Effector memory CD4-positive, alpha-beta T cell (primary cell): ENCODE results near the gene MTPN.

ENCODE experiments used
- DNase-seq, 3 donors: peaks; one replicate each; pipeline ENCODE4 v3.0.0-alpha.2; 2020
- H3K27ac ChIP-seq: 2 replicates; pipeline ENCODE4 v1.7.0; 2013; ENCODE audit warnings: mild to moderate bottlenecking, low read length, moderate library complexity; ENCODE audit not compliant: insufficient read depth, poor library complexity, severe bottlenecking
- H3K27me3 ChIP-seq: replicated peaks from 2 replicates; pipeline ENCODE4 v1.7.0; 2013; ENCODE audit warnings: mild to moderate bottlenecking, low read length; ENCODE audit not compliant: insufficient read depth, control insufficient read depth, poor library complexity, severe bottlenecking
- H3K36me3 ChIP-seq: 2 replicates; pipeline ENCODE4 v1.7.0; 2013; ENCODE audit warnings: mild to moderate bottlenecking, low read length, moderate library complexity; ENCODE audit not compliant: control insufficient read depth, insufficient read depth
- H3K4me1 ChIP-seq: 2 replicates; pipeline ENCODE4 v1.7.0; 2013; ENCODE audit warnings: low read length, mild to moderate bottlenecking; ENCODE audit not compliant: control insufficient read depth, insufficient read depth, poor library complexity, severe bottlenecking
- H3K4me3 ChIP-seq: 2 replicates; pipeline ENCODE4 v1.7.0; 2013; ENCODE audit warnings: low read length, low read depth, mild to moderate bottlenecking; ENCODE audit not compliant: insufficient read depth, poor library complexity, severe bottlenecking
- H3K9me3 ChIP-seq: 2 replicates; pipeline ENCODE4 v1.7.0; 2013; ENCODE audit warnings: mild to moderate bottlenecking, low read length, moderate library complexity; ENCODE audit not compliant: control insufficient read depth

MTPN gene

GRCh38 chr7:135974667-135975066 lies 2.5 kb downstream of the MTPN start:
- Histone ChIP-seq H3K27ac (no peak overlapping the region), H3K4me1 (peaks cover 21% of the 10 kb centered on the region), H3K27me3 (no peaks in the 10 kb centered on the region), H3K4me3 (no peak overlapping the region), H3K9me3 (no peaks in the 10 kb centered on the region), H3K36me3 (peaks cover 5% of the 10 kb centered on the region)
- no peak for DNase-seq

- H3K36me3 ChIP-seq, result peaks cover 5% of the 10 kb centered on the region
- no peak for DNase-seq
- peaks cover 21% of the 10 kb centered on the region for H3K4me1 ChIP-seq
- no peak overlapping the region for H3K4me3 ChIP-seq
- H3K9me3 ChIP-seq, result no peaks in the 10 kb centered on the region
- H3K27me3 ChIP-seq, result no peaks in the 10 kb centered on the region
- H3K27ac ChIP-seq, result no peak overlapping the region
These were observed 5.8 kb downstream of the MTPN start for GRCh38 chr7:135971366-135971725.

GRCh38 chr7:135970682-135971365 lies 6.3 kb downstream of the MTPN start:
- H3K4me3 ChIP-seq, result no peak overlapping the region
- H3K4me1 ChIP-seq, result peaks cover 20% of the 10 kb centered on the region
- DNase-seq, result no peak
- H3K9me3 ChIP-seq, result no peaks in the 10 kb centered on the region
- peaks cover 5% of the 10 kb centered on the region for H3K36me3 ChIP-seq
- H3K27me3 ChIP-seq, result no peaks in the 10 kb centered on the region
- no peak overlapping the region for H3K27ac ChIP-seq

- H3K27me3 ChIP-seq, result no peaks in the 10 kb centered on the region
- H3K4me3 ChIP-seq, result no peak overlapping the region
- H3K36me3 ChIP-seq, result peaks cover 5% of the 10 kb centered on the region
- no peak for DNase-seq
- H3K9me3 ChIP-seq, result no peaks in the 10 kb centered on the region
- H3K27ac ChIP-seq, result no peak overlapping the region
- H3K4me1 ChIP-seq, result peaks cover 16% of the 10 kb centered on the region
These were observed 7.1 kb downstream of the MTPN start for GRCh38 chr7:135970045-135970444.

DNA sequence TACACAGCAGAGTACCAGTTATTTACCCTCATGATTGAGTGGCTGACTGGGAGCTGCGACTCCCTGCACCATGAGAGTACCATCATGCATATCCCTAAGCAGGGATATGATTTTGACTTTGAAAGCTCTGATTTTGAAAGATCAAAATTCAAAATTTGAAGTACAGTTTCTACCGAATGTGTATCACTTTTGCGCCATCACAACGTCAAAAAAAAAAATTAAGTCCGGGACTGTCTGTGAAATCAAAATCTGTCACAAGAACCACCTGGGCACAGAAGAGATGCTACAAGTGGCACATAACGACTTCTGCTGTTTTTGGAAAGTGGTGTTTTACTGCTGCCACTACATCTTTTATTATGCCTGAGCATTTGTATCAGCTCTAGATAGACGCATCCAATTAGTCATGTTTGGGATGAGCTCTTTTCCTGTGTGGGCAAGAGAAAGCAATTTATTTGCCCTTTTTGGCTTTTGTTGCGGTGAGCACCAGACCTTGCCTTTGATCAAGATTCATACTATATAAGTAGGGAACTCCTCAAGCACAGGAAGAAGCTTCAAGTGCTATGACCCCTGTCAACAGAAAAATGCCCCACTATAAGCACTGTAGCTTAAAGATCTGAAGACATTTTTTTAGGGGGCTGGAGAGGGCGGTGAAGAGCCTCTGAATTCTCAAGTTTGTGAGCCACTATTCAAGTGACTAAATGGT lies 10.7 kb downstream of the MTPN start:
- H3K27ac ChIP-seq, result no peak overlapping the region
- peaks cover 14% of the 10 kb centered on the region for H3K4me1 ChIP-seq
- H3K36me3 ChIP-seq, result no peaks in the 10 kb centered on the region
- no peaks in the 10 kb centered on the region for H3K27me3 ChIP-seq
- DNase-seq, result no peak
- no peak overlapping the region for H3K4me3 ChIP-seq
- no peaks in the 10 kb centered on the region for H3K9me3 ChIP-seq

- Histone ChIP-seq H3K4me1 (peaks cover 6% of the 10 kb centered on the region), H3K9me3 (no peaks in the 10 kb centered on the region), H3K27ac (no peak overlapping the region), H3K4me3 (no peak overlapping the region), H3K27me3 (no peaks in the 10 kb centered on the region), H3K36me3 (no peaks in the 10 kb centered on the region)
- no peak for DNase-seq
These were observed 11.6 kb downstream of the MTPN start for GRCh38 chr7:135965602-135966001.

DNA sequence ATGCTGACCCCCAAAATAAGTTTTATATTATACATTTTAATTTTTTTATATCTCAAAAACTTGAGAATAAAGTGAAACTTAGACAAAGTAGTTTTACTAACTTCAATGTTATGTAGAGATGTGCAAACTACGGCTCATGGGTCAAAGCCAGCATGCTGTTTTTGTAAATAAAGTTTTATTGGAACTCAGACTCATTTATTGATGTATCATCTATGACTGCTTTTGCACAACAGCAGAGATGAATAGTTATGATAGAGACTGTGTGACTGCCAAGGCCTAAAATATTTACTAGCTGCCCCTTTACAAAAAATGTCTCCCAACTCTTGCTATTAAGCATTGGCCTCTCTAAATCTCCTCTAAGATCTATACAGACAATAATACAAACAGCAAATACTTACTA lies 12.4 kb downstream of the MTPN start:
- no peak overlapping the region for H3K4me3 ChIP-seq
- no peaks in the 10 kb centered on the region for H3K36me3 ChIP-seq
- peaks cover 5% of the 10 kb centered on the region for H3K4me1 ChIP-seq
- H3K27ac ChIP-seq, result no peak overlapping the region
- no peaks in the 10 kb centered on the region for H3K27me3 ChIP-seq
- DNase-seq, result no peak
- H3K9me3 ChIP-seq, result no peaks in the 10 kb centered on the region

DNA sequence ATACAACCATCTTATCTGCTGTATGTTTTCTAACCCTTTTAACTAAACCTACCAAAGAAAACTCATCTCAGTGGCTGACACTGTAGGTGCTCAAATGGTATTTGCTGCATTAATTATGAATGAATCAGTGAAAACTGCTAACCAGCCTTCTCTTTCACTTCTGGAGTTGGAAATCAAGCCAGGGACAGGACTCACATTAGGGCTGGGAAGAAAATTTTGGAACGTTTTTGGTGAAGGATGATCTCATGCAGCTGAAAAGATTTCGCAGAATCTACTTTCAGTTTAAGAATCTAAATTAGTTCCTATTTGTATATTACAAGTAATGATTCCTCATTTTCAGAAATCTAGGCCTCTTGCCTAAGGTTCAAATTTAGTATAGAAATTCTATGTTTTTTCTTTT lies 12.9 kb downstream of the MTPN start:
- no peak overlapping the region for H3K27ac ChIP-seq
- H3K9me3 ChIP-seq, result no peaks in the 10 kb centered on the region
- H3K36me3 ChIP-seq, result no peaks in the 10 kb centered on the region
- H3K4me1 ChIP-seq, result peaks cover 5% of the 10 kb centered on the region
- H3K27me3 ChIP-seq, result no peaks in the 10 kb centered on the region
- DNase-seq, result no peak
- H3K4me3 ChIP-seq, result no peak overlapping the region

- Histone ChIP-seq H3K36me3 (no peaks in the 10 kb centered on the region), H3K4me1 (peaks cover 5% of the 10 kb centered on the region), H3K4me3 (no peak overlapping the region), H3K9me3 (no peaks in the 10 kb centered on the region), H3K27ac (no peak overlapping the region), H3K27me3 (no peaks in the 10 kb centered on the region)
- DNase-seq, result no peak
These were observed 14.4 kb downstream of the MTPN start for GRCh38 chr7:135962802-135963201.

DNA sequence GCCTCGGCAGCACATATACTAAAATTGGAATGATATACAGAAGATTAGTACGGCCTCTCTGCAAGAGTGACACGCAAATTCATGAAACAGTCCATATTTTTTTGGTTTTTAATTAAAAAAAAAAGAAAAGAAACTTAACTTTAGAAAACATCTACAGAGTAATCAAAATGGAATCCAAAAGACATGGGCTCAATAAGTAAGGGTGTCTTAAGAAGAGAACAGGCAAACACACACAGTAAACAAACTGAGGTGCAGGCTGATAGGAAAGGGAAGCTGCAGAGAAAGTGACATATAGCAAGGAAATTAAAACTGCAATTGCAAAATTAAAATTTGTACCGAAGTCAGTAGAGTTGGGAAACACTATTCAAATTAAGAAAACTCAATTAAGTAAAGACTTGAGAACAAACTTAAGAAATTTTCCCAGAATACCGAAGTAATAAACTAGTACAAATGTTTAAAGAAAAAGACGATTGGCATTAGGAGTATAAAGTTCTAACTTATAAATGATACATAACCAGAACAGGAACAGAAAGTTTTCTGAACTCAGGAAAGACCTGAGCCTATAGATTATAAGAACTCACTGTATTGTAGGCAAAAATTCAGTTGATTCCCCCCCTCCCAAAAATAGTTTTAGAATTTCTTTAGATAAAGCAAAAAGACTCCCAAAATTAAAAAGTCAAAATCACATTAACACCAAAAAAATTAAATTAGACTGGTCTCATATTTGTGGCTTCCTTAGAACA lies 16.3 kb downstream of the MTPN start:
- no peak overlapping the region for H3K4me3 ChIP-seq
- peaks cover 5% of the 10 kb centered on the region for H3K4me1 ChIP-seq
- H3K27me3 ChIP-seq, result no peaks in the 10 kb centered on the region
- no peak overlapping the region for H3K27ac ChIP-seq
- H3K9me3 ChIP-seq, result no peaks in the 10 kb centered on the region
- H3K36me3 ChIP-seq, result no peaks in the 10 kb centered on the region
- DNase-seq, result no peak
